Posterior vena cava (tissue), 2 donors: ENCODE measurements around the gene NCLN. TPM values are rescaled to one million over a fixed set of nuclear protein-coding genes. Genes with fewer than 3 reads are reported as not detected.
"Not testable (repeated sequence)": the region's sequence is repeated elsewhere in the genome, so short reads cannot be mapped to it uniquely, and the experiment has no call there.

ENCODE experiments used
- DNase-seq: peaks from one replicate; pipeline ENCODE4 v3.0.0-alpha.2; 2020; ENCODE audit warnings: low spot score
- intact Hi-C, 2 donors: fragments of 100-400 bp; cut with DNase I; formaldehyde crosslinking; loops; one replicate each; pipeline versions ENCODE4 v1.14.1 to v1.14.2; 2022 to 2023
- total RNA-seq, 2 donors: library from RNA; stranded (reverse); fragmentation: NEBNext Ultra II Directional; extraction: Animal tissue kit (Norgen Biotek cat#: 25700); gene quantifications; one replicate each; pipeline ENCODE4 v1.2.1, GENCODE V29; 2021
- donor health status: DM: yes; HTN: yes; CAD: no.
- donor health status: DM: yes; HTN: yes; CAD: no.

Gene NCLN
- total RNA-seq, 2 donors from 2014 or later, result 37.7 to 40.4 TPM

GRCh38 chr19:3208317-3209207 lies 22.8 kb downstream of the NCLN start:
- intact Hi-C loops, result no loop called here
- DNase-seq, result no peak

GRCh38 chr19:3210347-3211017 lies 24.8 kb downstream of the NCLN start:
- DNase-seq, result peak; percentile 89
- intact Hi-C loops, result no loop called here

- no peak for DNase-seq
- intact Hi-C loops, result no loop called here
Measured at GRCh38 chr19:3211191-3211590, 25.5 kb downstream of the NCLN start.

GRCh38 chr19:3213159-3213558 lies 27.4 kb downstream of the NCLN start:
- intact Hi-C loops, result no loop called here
- no peak for DNase-seq

- DNase-seq, result no peak
- intact Hi-C loops, result no loop called here
Measured at GRCh38 chr19:3216874-3217273, 31.1 kb downstream of the NCLN start.

- DNase-seq, result no peak
- intact Hi-C loops, result no loop called here
Measured at GRCh38 chr19:3220576-3220975, 34.8 kb downstream of the NCLN start.

GRCh38 chr19:3221576-3221975 lies 35.8 kb downstream of the NCLN start:
- DNase-seq, intact Hi-C loops: not testable (repeated sequence)

- DNase-seq, result no peak
- intact Hi-C loops, result no loop called here
Measured at GRCh38 chr19:3222709-3223108, 37.0 kb downstream of the NCLN start.

GRCh38 chr19:3224346-3225168 lies 38.8 kb downstream of the NCLN start, which contains the start of gene CELF5:
Gene CELF5 (plus strand): TSS chr19:3224661. CDS start chr19:3224740, 79 bp downstream.
- no peak for DNase-seq
- intact Hi-C loops, result no loop called here

- intact Hi-C loops, result no loop called here
Measured at GRCh38 chr19:3225169-3225485, 39.4 kb downstream of the NCLN start.

GRCh38 chr19:3225677-3226093 lies 40.0 kb downstream of the NCLN start:
- no peak for DNase-seq
- intact Hi-C loops, result no loop called here

More at GRCh38 chr19:3225169-3225485, 39.4 kb downstream of the NCLN start:
- DNase-seq, result no peak

GRCh38 chr19:3227054-3227626 lies 41.4 kb downstream of the NCLN start:
- DNase-seq, result no peak
- intact Hi-C loops, result no loop called here

GRCh38 chr19:3229346-3229743 lies 43.6 kb downstream of the NCLN start:
- DNase-seq, result no peak
- intact Hi-C loops, result no loop called here

GRCh38 chr19:3229888-3230496 lies 44.3 kb downstream of the NCLN start:
- DNase-seq, result no peak
- intact Hi-C loops, result no loop called here

- no peak for DNase-seq
- intact Hi-C loops, result no loop called here
Measured at GRCh38 chr19:3231288-3231687, 45.6 kb downstream of the NCLN start.

- DNase-seq, result no peak
- intact Hi-C loops, result no loop called here
Measured at GRCh38 chr19:3233116-3233515, 47.4 kb downstream of the NCLN start.

- intact Hi-C loops, result no loop called here
- DNase-seq, result no peak
Measured at GRCh38 chr19:3233831-3234230, 48.1 kb downstream of the NCLN start.

- intact Hi-C loops, result no loop called here
- DNase-seq, result no peak
Measured at GRCh38 chr19:3234800-3235199, 49.1 kb downstream of the NCLN start.

GRCh38 chr19:3235604-3236003 lies 49.9 kb downstream of the NCLN start:
- intact Hi-C loops, DNase-seq: not testable (repeated sequence)
